Measurements from ENCODE around the gene PRKD3.
A peak's percentile ranks its signal among the peaks of the same experiment; 100 is the strongest.

PRKD3 gene

DNA sequence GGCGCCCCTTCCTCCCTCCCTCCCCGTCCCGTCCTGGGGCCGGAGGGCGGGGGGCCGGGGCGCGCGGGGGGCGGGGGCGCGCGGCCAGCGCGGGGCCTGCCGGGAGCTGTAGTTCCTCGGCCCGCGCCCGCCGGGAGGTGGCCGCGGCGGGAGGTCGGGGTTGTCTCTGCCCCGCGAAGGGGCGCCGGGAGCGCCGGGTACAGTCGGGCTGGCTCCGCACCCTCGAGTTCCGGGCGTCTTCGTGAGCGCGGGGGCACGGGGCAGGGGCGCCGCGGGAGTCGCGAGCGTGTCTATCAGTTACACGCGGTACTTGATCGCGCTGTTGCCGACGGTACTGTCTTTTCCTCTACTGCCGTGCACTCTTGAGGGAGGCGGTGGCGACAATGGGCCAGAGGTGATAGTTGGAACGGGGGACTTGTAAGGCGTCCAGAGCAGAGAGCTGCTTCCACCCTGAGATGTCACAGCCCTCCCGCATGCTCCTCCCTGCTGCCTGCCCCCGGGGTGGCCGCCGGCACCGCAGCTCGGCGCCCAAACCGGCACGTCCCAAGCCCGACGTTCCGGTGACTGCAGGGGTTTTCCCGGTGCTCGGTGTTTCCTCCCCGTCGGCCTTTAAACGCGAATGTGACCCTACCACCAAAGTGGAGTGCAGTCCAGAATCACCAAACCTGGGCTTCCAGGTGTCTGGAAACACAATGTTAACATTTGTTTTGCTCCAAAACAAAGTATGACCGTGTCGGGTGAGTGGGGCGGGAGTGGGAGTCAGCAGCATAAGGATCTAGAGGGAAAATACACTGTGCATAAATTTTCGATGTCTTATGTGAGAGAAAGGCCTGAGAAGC is at the start of gene PRKD3:
PRKD3 (minus strand) TSS at position 48 of the 839 bp plus-strand sequence. CDS start 8,309 bp downstream, outside the sequence.
- peak within 1 kb of the TSS; percentile 77 for H3K4me3 ChIP-seq (replicated peaks; ENCODE audit: low read depth, low read length)
- TF ChIP-seq, protein P1, sequence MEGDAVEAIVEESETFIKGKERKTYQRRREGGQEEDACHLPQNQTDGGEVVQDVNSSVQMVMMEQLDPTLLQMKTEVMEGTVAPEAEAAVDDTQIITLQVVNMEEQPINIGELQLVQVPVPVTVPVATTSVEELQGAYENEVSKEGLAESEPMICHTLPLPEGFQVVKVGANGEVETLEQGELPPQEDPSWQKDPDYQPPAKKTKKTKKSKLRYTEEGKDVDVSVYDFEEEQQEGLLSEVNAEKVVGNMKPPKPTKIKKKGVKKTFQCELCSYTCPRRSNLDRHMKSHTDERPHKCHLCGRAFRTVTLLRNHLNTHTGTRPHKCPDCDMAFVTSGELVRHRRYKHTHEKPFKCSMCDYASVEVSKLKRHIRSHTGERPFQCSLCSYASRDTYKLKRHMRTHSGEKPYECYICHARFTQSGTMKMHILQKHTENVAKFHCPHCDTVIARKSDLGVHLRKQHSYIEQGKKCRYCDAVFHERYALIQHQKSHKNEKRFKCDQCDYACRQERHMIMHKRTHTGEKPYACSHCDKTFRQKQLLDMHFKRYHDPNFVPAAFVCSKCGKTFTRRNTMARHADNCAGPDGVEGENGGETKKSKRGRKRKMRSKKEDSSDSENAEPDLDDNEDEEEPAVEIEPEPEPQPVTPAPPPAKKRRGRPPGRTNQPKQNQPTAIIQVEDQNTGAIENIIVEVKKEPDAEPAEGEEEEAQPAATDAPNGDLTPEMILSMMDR (IDR thresholded peaks at IDR 0.05; ENCODE audit: low read length, missing control alignments) = no peak
- peak; percentile 42 for DNase-seq (ENCODE audit: low read depth)

DNA sequence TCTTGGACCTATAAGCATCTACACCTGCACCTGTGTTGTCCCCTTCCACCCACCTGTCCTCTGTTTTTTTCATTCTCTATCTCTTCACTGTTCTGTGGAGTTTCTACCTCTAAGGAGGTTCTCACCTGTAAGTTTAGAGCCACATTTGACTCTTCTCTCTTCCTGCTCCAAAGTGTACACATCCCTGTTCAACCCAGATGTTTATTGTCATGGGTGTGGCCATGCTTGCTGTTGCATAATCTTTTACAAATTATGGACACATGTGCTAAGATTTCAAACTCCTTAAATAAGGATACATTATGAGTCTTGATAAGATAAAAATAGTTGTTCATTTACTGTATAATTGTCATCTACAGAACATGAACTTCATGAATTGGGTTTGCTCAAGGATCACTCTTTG is 47.4 kb upstream of the PRKD3 start:
- DNase-seq (ENCODE audit: low read depth) = no peak
- TF ChIP-seq, protein P1 (IDR thresholded peaks at IDR 0.05; ENCODE audit: low read length, missing control alignments) = no peak
- no peak overlapping the region for H3K4me3 ChIP-seq (replicated peaks; ENCODE audit: low read depth, low read length)

DNA sequence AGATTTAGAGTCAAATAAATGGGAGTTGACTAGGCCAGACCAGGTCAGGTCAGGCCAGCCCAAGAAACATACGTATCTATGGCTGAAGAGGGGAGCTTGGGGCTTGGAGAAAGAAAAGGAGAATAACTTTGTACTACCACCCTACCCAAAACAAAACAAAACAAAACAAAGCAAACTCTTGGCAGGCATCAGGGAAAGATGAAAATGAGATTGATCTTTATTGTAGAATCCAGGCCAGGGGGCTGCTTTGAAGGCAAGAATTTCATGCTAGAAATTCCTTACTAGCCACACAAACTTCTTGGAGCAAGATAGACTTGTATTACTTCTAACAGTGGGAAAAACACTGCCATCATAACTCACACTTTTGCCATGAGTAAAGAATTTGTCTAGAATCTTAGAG is 46.0 kb upstream of the PRKD3 start:
- H3K4me3 ChIP-seq (replicated peaks; ENCODE audit: low read depth, low read length) = no peak overlapping the region
- DNase-seq (ENCODE audit: low read depth) = no peak
- TF ChIP-seq, protein P1 (IDR thresholded peaks at IDR 0.05; ENCODE audit: low read length, missing control alignments) = no peak

DNA sequence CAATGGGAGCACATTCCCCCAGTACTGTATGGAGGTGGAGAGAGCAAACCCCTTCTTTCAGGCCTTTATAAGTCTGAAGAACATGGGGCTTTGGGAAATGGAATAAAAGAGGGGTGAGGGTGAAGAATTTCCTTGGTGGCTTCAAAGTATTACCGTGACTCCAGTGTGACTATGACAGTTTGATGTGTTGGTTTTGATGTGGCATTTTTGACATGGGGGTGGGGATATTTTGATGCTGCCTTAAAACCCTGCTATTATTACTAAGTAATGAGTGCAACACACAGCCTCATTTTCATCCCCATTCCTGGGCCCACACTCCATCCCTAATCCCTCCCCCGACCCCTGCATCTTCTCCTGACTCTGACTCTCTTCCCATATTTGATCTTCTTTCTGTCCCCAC is 43.4 kb upstream of the PRKD3 start:
- no peak for DNase-seq (ENCODE audit: low read depth)
- H3K4me3 ChIP-seq (replicated peaks; ENCODE audit: low read depth, low read length) = no peak overlapping the region
- TF ChIP-seq, protein P1 (IDR thresholded peaks at IDR 0.05; ENCODE audit: low read length, missing control alignments) = no peak

DNA sequence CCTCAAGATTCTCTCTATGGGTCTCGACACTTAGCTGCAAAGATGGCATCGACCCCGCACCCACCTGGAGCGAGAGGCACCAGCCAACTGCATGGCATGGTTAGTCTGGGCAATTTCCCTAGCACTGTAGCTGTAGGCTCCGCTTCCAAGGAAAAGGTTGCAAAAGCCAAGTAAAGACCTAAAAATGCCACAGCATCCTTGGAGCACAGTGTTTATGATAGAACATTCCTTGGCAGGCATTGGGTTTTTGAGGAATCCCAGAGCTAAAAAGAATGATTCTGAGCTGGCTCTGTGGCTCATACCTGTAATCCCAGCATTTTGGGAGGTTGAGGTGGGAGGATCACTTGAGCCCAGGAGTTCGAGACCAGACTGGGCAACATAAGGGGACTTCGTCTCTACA is 42.7 kb upstream of the PRKD3 start:
- TF ChIP-seq, protein P1 (IDR thresholded peaks at IDR 0.05; ENCODE audit: low read length, missing control alignments) = no peak
- H3K4me3 ChIP-seq (replicated peaks; ENCODE audit: low read depth, low read length) = no peak overlapping the region
- DNase-seq (ENCODE audit: low read depth) = no peak

DNA sequence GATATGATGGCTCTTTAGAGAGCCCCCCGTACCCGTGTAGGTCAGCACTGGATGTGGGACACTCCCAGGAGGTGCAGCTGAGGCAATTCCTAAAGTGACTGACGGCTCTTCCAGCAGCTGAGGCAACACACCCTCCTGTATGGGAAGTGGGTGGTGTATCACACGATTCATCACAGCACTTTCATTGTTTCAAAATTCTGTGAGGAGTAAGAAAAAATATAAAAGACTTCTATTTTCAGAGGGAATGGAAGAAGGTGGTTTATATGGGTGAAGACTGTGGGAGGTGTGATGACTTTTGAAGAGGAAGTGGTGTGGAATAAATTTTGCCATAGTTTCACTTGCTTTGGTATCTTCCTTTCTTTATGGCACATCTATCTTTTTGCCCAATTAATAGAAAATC is 42.1 kb upstream of the PRKD3 start:
- no peak for DNase-seq (ENCODE audit: low read depth)
- TF ChIP-seq, protein P1 (IDR thresholded peaks at IDR 0.05; ENCODE audit: low read length, missing control alignments) = no peak
- no peak overlapping the region for H3K4me3 ChIP-seq (replicated peaks; ENCODE audit: low read depth, low read length)

DNA sequence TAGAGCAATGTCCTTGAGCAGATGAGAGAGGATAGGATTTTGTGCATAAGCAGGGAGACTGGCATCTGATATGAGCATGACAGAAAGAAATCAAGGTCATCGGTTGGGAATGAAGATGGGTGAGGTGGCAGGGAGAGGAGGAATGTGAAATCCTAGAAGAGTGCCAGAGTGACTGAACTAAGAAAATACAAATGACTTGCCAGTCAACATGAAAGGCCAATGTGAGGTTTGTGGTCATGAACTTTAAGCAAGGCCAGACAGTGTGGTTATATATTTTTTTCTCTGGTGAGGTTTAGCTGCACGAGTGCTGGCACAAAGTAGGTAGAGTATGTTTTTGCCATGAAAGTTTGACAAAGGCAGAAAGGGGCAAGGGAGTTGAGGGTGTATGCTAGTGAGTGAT is 41.0 kb upstream of the PRKD3 start:
- H3K4me3 ChIP-seq (replicated peaks; ENCODE audit: low read depth, low read length) = no peak overlapping the region
- TF ChIP-seq, protein P1 (IDR thresholded peaks at IDR 0.05; ENCODE audit: low read length, missing control alignments) = no peak

More for the DNA sequence above, 41.0 kb upstream of the PRKD3 start:
- DNase-seq (ENCODE audit: low read depth) = no peak
